ENCODE results near the gene JAZF1.

DNA sequence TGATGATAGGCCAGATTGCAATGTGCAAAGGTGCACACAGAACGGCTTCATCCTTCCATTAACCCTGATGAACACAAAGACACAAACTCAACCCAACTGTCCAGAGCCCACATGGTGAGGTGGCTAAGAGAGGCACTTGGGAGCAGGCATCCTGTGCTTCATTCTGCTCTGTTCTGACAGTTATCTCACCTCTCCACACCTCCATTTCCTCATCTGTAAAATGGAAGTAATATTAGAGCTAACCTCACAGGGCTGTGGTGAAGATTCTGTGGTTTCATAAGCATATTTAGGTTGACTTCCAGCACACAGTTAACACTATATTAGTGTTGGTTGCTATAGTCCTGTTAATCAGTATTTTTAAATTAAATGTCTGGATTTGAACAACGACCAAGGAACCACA lies 314.3 kb downstream of the JAZF1 start:
- TF ChIP-seq, protein P1, sequence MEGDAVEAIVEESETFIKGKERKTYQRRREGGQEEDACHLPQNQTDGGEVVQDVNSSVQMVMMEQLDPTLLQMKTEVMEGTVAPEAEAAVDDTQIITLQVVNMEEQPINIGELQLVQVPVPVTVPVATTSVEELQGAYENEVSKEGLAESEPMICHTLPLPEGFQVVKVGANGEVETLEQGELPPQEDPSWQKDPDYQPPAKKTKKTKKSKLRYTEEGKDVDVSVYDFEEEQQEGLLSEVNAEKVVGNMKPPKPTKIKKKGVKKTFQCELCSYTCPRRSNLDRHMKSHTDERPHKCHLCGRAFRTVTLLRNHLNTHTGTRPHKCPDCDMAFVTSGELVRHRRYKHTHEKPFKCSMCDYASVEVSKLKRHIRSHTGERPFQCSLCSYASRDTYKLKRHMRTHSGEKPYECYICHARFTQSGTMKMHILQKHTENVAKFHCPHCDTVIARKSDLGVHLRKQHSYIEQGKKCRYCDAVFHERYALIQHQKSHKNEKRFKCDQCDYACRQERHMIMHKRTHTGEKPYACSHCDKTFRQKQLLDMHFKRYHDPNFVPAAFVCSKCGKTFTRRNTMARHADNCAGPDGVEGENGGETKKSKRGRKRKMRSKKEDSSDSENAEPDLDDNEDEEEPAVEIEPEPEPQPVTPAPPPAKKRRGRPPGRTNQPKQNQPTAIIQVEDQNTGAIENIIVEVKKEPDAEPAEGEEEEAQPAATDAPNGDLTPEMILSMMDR (IDR thresholded peaks at IDR 0.05): no peak
- no peak for TF ChIP-seq POLR2AphosphoS5 (IDR thresholded peaks at IDR 0.05)

Data from breast epithelium (tissue), 3 donors.